Thyroid gland (tissue), 4 donors: ENCODE results near the gene URB1. TPM values are rescaled to one million over a fixed set of nuclear protein-coding genes. Genes with fewer than 3 reads are reported as not detected.

Source experiments
- DNase-seq, 2 donors: peaks; one replicate each; pipeline ENCODE4 v3.0.0-alpha.2; 2019
- H3K27ac ChIP-seq, 3 donors: fragments of 200-600 bp; sonication (generic); 1 replicate in 2 of 3; 2 replicates in 1 of 3; pipeline ENCODE4 v1.5.1; 2016 to 2019; ENCODE audit warnings: mild to moderate bottlenecking in 1 of 3, moderate library complexity in 1 of 3
- H3K27me3 ChIP-seq: fragments of 200-600 bp; sonication (generic); one replicate; pipeline ENCODE4 v1.5.1; 2019
- H3K36me3 ChIP-seq, 2 donors: fragments of 200-600 bp; sonication (generic); one replicate each; pipeline ENCODE4 v1.5.1; 2016 to 2019
- H3K4me1 ChIP-seq, 2 donors: fragments of 200-600 bp; sonication (generic); one replicate each; pipeline ENCODE4 v1.5.1; 2017 to 2019
- H3K4me3 ChIP-seq, 3 donors: fragments of 200-600 bp; sonication (generic); replicated peaks in 1 of 3; 1 replicate in 2 of 3; 2 replicates in 1 of 3; pipeline ENCODE4 v1.5.1; 2016; ENCODE audit warnings: mild to moderate bottlenecking in 1 of 3
- H3K9me3 ChIP-seq: fragments of 200-600 bp; sonication (generic); one replicate; pipeline ENCODE4 v1.5.1; 2017
- POLR2A ChIP-seq, 2 donors: fragments of 450-650 bp; IDR thresholded peaks; one replicate each; pipeline ENCODE4 v1.6.1; 2017; ENCODE audit warnings: antibody characterized with exemption in 2 of 2, mild to moderate bottlenecking in 2 of 2, moderate library complexity in 1 of 2
- WGBS, 2 donors: methylation state at CpG; one replicate each; pipeline ENCODE4 v1.1.5; 2017; 5-methylcytosine and 5-hydroxymethylcytosine counted together
- intact Hi-C: fragments of 100-400 bp; cut with DNase I; formaldehyde crosslinking; loops from one replicate; pipeline ENCODE4 v1.15.1; 2023
- total RNA-seq, 4 donors: library from RNA; depleted of rRNA; stranded (reverse); fragments of >200 nt; gene quantifications; one replicate each; pipeline ENCODE4 v1.2.3, GENCODE V29; 2016
- TF ChIP-seq, protein P1 (sequence below), 6 experiments: fragments of 200-600 bp in 3 of 6; fragments of 450-650 bp in 3 of 6; sonication (generic) in 3 of 6; IDR thresholded peaks; one replicate each; pipeline ENCODE4 v1.5.1; 2016 to 2019; ENCODE audit warnings: antibody characterized with exemption in 6 of 6, mild to moderate bottlenecking in 2 of 6, inconsistent platforms in 1 of 6, moderate library complexity in 1 of 6

The URB1 gene
- total RNA-seq, 4 donors from 2014 or later: 13.6 to 23.9 (median 15.8) TPM

DNA sequence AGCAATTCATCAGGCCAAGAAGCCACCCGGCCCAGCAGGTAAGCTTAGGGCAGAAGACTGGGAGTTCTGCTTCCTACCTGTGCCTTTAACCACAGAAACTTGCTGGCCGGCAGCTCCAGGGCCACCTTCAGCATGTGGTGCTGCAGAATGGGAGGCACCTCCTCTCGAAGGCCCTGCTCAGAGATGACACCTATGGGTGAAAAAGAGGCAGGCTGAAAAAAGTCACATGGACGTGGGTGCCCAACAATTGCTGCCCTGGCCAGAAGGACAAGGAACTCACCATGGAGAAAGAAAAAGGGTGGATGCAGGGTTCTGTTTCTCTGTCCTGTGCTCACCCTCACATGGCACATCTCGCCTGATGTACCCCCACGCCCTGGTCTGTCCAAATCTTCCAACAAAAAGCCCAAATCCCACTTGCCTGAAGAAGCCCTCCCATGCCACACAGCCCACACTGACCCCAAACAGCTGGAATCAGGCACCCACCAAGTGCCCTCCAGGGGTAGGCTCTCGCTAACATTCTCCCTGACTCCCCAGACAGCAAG lies 33.0 kb downstream of the URB1 start:
- Histone ChIP-seq H3K27ac (no peak overlapping the region), H3K4me3 (no peak overlapping the region), H3K4me1 (no peaks in the 10 kb centered on the region), H3K36me3 (peaks cover 36 to 73% of the 10 kb centered on the region in 2 donors), H3K9me3 (no peaks in the 10 kb centered on the region), H3K27me3 (no peaks in the 10 kb centered on the region)
- 76 to 82% methylated on average over 7 of the region's 7 CpGs for WGBS, 2 donors
- no peak for DNase-seq
- TF ChIP-seq POLR2A (IDR thresholded peaks at IDR 0.05): no peak
- TF ChIP-seq, protein P1, sequence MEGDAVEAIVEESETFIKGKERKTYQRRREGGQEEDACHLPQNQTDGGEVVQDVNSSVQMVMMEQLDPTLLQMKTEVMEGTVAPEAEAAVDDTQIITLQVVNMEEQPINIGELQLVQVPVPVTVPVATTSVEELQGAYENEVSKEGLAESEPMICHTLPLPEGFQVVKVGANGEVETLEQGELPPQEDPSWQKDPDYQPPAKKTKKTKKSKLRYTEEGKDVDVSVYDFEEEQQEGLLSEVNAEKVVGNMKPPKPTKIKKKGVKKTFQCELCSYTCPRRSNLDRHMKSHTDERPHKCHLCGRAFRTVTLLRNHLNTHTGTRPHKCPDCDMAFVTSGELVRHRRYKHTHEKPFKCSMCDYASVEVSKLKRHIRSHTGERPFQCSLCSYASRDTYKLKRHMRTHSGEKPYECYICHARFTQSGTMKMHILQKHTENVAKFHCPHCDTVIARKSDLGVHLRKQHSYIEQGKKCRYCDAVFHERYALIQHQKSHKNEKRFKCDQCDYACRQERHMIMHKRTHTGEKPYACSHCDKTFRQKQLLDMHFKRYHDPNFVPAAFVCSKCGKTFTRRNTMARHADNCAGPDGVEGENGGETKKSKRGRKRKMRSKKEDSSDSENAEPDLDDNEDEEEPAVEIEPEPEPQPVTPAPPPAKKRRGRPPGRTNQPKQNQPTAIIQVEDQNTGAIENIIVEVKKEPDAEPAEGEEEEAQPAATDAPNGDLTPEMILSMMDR (IDR thresholded peaks at IDR 0.05): no peak
- intact Hi-C loops: no loop called here

DNA sequence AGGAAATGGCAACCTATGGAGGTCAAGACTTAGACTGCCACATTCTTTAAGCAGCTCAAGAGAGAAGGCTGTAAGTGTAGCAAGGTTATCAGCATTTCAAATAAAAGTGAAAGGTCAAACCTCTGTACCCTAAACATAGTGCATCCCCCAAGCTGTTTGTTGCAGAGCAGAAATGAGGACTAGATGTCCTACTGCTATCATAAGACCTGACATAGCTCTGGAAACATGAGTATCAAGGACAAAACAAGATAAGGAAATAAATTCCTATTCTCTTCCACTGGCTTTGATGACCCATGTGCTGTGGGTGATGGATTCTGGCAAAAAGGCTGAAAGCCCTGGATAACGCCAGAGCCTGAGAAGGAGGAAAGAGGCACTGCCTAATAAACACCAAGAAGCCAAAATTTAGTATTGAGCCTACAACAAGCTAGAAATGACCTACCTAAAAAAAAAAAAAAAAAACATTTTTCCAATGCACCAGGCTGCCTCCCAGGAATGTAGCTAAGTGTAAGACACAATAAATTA lies 35.9 kb downstream of the URB1 start:
- Histone ChIP-seq H3K4me3 (no peak overlapping the region), H3K4me1 (no peaks in the 10 kb centered on the region), H3K9me3 (no peaks in the 10 kb centered on the region), H3K27ac (no peak overlapping the region), H3K27me3 (no peaks in the 10 kb centered on the region), H3K36me3 (peaks cover 50 to 92% of the 10 kb centered on the region in 2 donors)
- no peak for DNase-seq
- TF ChIP-seq, protein P1 (IDR thresholded peaks at IDR 0.05): no peak
- no peak for TF ChIP-seq POLR2A (IDR thresholded peaks at IDR 0.05)
- intact Hi-C loops: no loop called here
- WGBS, 2 donors: 94 to 97% methylated on average over 1 of the region's 1 CpG

DNA sequence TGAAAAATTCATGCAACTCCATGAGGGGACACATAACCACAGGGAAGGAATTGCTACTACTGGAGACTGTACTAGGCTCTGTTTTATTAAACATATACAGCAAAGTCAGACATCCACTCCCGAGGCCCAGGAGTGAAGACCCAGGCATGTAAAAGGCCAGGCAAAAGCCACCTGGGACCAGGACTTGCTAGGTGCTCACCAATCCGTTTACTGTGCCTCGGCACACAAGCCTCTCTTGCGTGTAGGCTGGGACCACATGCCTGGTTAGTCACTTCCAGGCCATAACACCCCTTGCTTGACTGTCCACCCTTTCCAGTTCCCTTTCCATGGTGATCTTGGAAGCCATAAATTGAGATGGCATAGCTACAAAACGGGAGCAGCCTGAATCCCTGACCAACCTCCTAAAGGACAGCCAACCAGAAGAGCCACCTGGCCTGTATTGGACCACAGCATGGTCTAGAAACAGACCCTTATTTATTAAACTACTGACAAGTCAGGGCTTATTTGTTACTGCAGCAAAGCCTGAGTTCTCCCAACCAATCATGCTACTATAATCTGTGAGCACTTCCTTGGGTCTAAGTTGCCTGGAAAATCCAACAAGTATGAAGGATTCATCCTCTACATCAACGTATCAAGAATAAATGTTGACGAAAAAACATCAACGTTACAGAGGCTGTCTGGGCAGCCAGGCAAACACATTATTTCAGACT lies 39.7 kb downstream of the URB1 start:
- no peak for TF ChIP-seq POLR2A (IDR thresholded peaks at IDR 0.05)
- TF ChIP-seq, protein P1 (IDR thresholded peaks at IDR 0.05): no peak

DNA sequence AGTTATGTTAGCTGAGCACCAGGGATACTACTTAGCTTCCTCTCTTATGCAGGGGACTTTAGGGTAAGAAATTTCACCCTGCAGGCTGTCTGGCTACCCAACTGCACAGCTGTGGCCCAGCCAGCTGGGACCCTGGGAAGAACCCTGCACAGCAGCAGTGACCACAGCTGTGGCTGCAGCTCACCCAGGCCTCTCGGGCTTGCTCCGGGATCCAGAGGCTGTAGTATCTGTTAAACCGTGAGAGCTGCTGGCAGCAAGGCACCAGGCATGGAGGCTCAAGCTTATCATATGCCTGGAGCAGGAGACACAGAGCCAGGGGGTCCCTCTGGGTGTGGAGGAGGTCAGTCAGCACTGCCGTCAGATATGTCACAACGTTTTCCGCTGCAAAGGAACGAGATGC lies 40.3 kb downstream of the URB1 start:
- 87 to 95% methylated on average over 7 of the region's 7 CpGs for WGBS, 2 donors

More for the DNA sequence above, 39.7 kb downstream of the URB1 start:
- Histone ChIP-seq H3K27me3 (no peaks in the 10 kb centered on the region), H3K4me1 (peaks cover 0 to 3% of the 10 kb centered on the region in 2 donors), H3K36me3 (peaks cover 59 to 85% of the 10 kb centered on the region in 2 donors), H3K27ac (no peak overlapping the region), H3K4me3 (no peak overlapping the region), H3K9me3 (no peaks in the 10 kb centered on the region)
- no peak for DNase-seq
- 94 to 96% methylated on average over 8 of the region's 8 CpGs for WGBS, 2 donors
- intact Hi-C loops: no loop called here

More for the DNA sequence above, 40.3 kb downstream of the URB1 start:
- Histone ChIP-seq H3K27ac (no peak overlapping the region), H3K4me3 (no peak overlapping the region), H3K9me3 (no peaks in the 10 kb centered on the region), H3K36me3 (peaks cover 65 to 85% of the 10 kb centered on the region in 2 donors), H3K27me3 (no peaks in the 10 kb centered on the region), H3K4me1 (peaks cover 0 to 3% of the 10 kb centered on the region in 2 donors)
- no peak for TF ChIP-seq POLR2A (IDR thresholded peaks at IDR 0.05)
- TF ChIP-seq, protein P1 (IDR thresholded peaks at IDR 0.05): no peak
- DNase-seq: no peak
- intact Hi-C loops: no loop called here
